Hematopoietic multipotent progenitor cell treated with erythropoietin and hydrocortisone succinate and interleukin-3 and kit ligand, for 17 days (in vitro differentiated cells): ENCODE measurements around the gene LRRC8D.
A peak's percentile ranks its signal among the peaks of the same experiment; 100 is the strongest.

Source experiments
- DNase-seq: peaks from one replicate; pipeline ENCODE4 v3.0.0-alpha.2; 2015; ENCODE audit warnings: low spot score

Gene LRRC8D

DNA sequence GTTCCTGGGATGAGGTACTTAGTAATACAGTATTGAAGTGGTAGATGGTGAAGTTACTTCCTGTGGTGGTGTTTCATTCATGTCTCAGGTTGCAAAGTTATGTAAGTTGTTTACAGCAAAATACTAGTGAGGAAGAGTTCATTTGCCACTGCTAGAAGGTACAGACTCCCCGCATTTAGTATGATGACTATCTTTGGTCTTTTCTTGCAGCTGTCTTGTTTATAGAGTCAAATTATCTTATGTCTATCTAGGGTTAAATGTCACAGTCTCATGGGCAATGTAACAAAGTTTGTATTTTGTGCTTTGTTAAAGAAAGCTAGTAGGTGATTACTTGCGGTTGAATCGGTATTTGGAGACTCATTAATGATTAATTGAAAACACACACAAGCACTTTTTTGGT lies 50.2 kb downstream of the LRRC8D start:
- no peak for DNase-seq

DNA sequence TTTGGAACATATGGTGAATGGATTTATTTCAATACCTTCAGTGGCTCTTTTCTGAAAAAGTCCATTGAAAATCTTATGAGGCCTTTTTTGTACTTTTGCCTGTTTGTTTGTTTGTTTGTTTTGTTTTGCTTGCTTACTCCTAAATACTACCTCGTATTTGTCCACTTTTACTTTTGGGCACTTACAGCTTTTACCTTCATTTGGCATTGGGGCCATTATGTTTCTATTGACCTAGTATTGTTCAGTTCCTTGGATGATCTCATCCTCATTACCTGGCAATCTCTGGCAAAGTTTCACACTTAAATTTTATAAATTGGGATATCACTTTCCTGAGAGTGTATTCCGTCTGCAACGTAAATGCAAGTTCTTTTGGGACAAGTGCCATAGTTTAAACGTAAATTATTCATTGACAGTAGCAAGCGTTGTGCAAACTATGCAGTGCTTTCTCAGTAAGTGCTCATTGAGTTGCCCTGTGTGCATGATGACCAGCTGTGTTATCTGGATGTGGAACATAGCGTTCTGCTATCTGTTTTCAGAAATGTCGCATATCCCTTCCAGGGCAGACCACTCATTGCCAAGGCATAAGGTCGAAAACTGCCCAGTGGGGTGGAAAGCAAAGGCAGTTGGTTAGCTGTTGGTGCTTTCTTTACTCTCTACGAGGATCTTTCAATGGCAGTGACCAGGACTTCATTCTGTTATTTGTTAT lies 51.1 kb downstream of the LRRC8D start:
- DNase-seq = no peak

DNA sequence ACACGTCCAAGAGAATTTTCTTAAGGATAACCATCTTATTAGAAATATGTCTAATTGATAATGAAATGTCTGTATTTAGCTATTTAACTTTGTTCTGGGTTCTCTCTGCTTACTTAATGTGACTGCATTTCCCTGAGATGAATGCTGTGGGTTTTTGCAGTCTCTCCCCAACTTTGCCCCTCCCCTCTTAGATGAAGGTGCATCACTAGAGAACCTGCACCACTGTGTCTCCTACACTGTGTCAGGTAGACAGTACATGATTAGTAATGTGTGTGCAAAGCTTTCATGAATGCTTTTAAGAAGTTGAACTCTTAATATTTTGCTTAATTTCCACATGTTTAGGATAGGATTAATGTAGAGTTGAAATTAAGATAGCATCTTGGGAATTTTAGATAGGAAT lies 51.7 kb downstream of the LRRC8D start:
- no peak for DNase-seq

DNA sequence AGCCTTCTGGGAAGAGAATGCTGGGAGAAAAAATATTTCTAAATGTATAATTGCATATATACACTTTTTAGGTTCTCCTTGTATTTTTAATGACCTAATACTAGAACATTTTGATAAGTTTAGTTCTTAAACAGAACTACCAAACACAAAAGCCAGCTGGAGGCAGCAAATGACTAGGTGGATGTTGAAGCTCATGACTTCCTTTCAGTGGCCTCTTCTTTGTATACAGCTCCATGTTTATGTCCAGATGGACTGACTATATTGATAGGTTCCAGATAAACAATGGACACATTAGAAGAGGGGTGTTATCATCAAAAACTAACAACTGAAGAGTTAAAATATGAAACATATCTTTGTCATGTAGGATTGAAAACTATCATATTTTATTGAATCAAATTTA lies 52.5 kb downstream of the LRRC8D start:
- peak; percentile 29 for DNase-seq

DNA sequence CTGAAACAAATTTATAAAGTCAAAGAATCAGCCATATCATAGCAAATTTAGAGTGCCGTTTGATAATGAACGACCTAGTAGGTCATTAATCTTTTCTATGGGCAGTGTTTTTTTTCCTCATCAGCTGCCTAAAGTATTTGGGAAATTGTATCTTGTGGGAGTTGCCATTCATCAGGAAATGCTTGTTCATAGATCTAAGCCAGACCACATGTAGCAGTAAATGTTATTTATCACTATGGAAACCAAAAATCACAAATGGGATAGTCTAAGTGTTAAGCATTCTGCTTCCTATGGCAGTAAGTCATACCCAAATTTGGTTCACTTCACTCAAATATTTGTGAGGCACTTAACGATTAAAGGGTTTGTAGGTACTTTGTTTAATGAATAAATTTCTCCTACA lies 52.9 kb downstream of the LRRC8D start:
- no peak for DNase-seq

DNA sequence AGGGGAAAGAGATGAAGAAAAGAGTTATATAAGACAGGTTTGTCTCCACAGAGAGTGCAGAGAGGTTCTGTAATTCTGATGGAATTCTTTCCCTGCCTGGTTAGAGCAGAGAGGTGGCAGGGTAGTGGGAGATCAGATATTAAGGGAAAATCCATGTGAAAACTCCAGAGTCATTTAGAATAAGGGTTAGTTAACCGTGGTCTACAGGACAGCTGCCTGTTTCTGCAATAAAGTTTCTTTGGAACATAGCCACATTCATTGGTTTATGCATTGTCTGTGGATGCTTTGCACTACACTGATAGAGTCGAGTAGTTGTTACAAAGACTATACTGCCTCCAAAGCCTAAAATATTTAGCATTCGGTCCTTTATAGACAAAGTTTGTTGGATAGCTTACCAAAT lies 55.6 kb downstream of the LRRC8D start:
- DNase-seq = no peak

DNA sequence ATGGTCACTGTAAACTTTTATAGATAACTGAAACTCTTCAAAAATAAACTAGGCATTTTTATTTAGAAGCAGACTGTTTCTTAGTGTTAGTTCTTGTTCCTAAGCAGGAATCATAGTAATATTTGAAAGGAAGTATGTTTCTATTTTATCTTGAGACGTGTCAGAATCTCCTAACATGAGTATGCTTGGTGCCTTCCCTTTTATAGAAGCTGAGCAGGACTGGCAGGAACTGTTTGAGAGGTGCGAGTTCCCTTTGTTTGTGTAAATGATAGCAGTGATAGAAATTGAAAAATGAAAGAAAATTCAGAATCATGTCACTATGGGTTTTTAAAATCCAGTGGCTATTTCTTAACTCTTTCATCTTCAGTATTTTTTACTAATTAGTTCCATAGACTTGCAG lies 56.9 kb downstream of the LRRC8D start:
- DNase-seq = no peak

DNA sequence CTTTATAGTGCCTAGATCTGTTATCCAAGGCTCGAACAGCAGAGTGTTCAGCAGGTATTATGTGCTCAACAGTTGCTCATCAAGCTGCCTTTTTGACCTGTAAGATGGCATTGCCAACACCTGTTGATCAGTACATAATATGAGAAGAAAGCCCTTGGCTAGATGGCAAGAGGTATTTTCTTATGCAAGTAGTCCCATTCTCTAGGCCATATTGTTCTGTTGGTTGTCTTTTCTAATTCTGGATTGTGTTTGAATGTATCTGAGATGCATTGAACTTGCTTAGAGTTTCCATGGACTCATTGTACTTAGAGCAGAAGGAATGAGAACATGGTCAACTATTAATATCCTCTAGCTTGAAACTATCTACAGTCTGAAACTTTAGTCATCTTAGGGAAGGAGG lies 57.4 kb downstream of the LRRC8D start:
- no peak for DNase-seq

DNA sequence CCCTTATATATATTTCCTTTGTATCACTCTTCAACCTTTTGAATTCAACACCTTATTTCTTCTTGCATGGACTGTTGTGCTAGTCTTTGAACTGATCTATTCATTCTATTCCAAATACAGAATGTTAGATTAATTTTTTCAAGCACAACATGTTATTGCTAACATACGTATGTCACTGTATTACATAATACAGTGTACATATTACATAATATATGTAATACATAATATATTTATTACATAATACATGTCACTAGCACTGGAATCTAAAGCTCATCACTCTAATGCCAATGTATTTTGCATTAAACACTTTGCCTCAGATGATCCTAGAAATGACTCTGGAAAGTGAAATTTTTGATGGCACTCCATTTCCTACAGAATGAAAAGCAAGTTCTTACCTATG lies 59.8 kb downstream of the LRRC8D start:
- no peak for DNase-seq

DNA sequence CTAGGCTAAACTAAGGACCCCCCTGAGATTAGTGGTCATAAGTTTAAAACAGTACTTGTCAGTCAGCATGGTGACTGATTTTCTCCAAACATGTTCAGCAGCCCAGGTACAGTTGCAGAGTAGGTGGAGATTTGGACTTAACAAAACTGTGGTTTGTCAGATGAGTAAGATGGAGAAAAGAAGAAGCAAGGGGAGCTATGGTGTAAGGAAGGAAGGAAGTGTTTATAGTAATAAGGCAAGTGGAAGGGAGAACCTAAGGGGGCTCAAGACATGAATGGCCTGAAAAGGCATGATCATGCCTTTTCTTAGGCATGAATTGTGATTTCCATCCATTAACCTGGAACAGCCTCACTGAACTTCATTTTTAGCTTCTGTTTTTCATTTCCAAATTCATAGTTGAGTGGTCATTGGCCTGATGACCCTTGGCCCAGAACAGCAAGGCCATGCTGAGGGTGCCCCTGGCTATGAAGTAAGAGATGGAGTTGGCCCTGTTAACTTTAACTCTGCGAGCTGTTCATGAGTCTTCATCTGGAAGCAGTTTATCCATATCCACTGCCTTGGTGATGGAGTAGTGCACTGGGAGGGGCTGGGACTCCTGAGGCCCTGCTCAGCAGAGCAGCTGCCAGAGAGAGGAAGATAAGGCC lies 60.7 kb downstream of the LRRC8D start:
- DNase-seq = no peak

DNA sequence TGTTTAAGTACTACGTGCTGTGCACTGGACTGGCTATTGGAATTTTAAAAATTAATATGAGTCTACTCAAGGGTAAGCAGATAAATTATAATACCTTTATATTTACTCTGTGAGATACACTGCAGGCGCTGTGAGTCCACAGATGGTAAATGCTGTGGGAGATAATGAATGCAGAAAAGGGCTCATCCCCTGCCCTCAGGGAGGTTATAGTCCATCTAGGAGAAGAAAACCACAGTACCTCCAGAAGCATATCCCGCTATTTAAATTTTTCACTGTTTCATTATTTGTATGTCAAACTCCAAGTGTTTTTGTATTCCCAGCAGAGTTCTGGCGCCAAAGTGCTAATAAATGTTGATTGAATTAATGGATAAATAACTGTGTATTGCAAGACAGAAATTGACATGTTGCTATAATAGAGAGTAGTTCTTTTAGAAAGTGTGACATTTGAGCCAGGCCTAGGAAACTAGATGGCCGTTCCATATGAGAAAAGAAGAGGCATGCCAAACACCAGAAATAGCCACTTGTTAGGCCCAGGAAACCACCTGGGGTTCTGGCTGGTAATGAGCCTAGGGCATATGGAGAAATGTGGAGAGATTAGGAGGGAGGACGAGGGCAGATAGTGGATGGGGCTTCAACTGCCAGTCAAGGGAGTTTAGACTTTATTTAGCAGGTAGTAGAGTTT lies 61.7 kb downstream of the LRRC8D start:
- no peak for DNase-seq

DNA sequence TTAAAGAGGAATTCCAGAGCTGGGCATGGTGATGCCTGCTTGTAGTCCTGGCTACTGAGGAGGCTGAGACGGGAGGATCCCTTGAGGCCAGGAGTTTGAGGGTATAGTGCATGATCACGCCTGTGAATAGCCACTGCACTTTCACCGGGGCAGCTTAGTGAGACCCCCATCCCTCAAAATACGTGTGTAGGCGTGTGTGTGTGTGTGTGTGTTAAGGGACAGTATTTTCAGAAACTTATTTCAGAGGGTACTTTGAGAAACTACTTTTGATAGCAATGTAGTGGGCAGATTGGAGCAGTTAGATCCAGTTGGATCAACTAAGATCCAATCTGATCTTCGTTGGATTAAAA lies 62.2 kb downstream of the LRRC8D start:
- no peak for DNase-seq

DNA sequence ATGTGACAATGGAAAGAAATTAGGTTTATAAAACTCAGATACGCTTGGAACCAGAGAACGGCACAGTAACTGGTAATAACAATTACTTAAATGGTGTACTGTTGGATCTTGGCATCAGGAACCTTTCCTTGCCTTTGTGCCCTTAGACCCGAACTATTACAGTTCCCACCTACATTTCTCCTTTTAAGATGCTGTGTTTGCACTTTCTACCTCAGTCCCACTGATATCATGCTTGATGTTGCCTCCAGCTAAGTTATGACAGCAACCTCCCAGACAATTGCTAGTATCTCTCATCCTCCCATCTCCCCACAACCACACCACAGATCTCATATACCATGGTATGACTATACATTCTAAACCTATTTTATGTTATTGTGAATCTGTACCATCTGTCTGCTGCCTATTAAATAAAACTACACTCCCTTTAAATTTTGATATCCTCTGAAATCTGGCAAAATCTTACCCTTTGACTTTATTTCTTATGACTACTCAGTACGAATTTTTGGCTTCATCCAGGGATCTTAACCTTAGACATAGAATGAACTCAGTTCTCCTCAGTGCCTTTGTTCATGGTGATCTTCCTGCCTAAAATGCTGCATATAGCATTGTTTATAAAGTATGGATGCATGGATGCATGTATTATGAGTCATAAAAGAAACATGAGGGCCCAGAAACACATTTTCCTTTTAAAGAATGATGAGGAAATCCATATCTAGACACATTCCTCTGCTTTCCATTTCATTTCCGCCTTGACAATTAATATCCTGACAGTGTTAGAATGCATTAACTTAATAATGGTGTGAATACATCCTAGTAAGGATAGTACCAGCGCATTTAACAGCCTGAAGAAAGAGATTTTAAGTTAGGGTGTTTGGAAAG lies 64.1 kb downstream of the LRRC8D start:
- DNase-seq = no peak

DNA sequence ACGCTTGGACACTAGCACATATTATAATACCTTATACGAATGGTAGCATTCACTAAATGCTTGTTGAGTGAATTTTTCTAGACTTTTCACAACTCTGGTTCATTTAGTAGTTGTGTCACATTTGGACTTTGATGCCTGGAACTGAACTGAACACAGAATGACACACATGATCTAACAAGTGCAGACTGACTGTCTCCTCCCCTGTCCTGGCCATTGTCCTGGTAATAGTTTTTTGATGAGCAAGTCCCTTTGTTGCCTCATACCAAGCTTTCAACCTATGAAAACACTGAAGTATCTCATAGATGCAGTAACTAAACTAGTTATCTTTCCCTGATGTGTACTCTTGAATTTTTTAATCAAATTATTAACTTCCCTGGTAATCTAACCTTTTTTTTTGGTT lies 66.4 kb downstream of the LRRC8D start:
- no peak for DNase-seq

DNA sequence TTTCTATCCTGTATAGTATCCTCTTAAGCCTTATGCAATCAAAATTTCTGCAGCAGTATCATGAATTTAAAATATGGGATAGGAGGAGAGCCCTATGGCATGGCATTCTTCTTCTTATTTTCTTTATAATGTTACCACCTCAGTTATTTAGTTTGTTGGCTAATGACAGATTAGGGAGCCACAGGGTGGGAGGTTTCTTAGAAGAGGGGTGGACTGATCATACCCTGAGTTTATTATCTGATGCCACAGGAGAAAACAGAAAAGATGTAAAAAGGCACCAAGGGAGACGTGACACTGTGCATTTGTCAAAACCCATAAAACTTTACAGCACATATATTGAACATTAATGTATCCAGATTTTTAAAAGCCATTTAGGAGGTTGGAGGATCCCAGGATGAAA lies 66.9 kb downstream of the LRRC8D start:
- no peak for DNase-seq

DNA sequence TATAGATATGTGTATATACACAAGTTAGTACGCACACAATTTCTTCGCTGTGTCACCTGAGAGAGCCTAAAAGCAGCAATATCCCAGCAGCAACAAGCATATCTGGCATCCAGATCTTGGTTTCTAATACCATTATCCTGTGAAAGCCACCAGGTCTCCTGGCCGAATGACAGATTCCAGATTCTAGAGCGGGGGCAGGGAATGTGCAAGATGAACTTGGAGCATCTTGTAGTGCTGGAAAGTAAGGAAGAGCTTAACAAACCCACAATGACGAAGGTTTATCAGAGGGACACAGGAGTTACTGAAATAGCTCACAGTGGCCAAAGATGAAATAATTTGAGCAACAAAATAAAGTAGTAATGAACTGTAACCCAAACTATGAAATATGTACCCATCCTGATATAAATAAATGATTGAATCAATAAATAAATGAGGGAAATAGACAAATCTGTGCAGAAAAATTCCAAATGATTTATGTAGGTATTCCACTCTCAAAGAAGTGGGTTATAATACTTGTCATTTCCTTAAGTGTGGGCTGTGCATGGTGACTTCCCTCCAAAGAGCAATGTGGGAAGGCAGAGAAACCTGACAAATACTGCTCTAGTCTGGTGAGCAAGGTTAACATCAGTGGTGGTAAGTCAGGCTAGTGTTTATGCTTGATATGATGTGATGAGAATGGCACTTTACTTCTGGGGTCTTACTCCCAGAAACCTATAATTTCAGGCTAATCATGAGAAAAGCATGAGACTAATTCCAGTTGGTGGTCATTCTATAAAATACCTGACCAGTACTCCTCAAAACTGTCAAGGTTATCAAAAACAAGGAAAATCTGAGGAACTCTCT lies 67.9 kb downstream of the LRRC8D start:
- DNase-seq = no peak

DNA sequence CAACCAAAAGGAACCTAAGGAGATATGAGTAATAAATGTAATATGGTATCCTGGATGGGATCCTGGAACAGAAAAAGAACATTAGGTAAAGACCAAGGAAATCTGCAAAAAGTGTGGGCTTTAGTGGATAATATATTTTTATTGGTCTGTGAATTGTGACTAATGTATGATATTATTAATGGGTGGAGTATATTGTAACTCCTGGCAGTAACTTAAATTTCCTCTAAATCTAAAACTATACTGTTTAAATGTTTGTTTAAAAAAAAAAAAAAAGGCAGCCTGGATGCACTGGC lies 68.4 kb downstream of the LRRC8D start:
- DNase-seq = no peak

DNA sequence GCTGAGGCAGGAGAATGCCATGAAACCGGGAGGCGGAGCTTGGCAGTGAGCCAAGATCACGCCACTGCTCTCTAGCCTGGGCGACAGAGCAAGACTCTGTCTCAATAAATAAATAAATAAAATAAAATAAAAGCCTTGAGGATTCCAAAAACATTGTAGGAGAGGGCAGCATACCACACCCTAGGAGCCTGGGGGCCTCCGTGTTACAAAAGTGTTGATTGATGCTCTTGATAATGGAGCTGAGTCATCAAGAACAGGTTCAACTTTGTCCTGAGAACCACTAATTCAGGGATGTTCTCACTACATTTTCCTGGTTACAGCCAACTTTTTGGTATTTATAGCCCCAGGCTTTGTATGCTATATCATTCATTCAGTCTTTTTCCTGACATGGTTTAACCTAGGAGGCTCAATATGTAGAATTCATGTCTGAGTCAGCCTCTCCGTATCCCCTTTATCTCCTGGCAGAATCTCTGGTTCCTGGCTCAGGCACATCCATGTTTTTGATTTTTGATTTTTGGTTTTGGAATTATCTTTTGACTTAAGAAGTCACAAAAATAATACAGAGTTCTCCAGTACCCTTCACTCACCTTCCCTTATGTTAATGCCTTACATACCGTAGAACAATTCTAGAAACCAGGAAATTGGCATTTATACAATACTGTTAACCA lies 69.4 kb downstream of the LRRC8D start:
- DNase-seq = peak; percentile 73

DNA sequence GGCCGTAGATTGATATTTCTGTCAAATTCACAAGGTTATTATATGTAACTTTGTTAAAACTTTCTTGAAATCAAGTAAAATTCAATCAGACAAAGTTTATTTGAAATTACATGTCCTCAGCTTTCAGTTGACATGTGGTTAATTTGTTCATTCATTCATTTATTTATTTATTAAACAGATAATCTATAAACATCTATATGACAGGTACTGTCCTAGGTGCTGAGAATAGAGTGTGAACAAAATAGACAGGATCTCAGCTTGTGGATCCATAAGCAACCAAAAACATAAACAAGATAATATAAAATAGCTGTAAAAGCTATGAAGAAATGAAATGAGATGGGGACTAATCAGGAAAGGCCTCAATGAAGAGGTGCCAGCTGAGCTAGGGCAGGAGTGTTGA lies 72.0 kb downstream of the LRRC8D start:
- DNase-seq = no peak

DNA sequence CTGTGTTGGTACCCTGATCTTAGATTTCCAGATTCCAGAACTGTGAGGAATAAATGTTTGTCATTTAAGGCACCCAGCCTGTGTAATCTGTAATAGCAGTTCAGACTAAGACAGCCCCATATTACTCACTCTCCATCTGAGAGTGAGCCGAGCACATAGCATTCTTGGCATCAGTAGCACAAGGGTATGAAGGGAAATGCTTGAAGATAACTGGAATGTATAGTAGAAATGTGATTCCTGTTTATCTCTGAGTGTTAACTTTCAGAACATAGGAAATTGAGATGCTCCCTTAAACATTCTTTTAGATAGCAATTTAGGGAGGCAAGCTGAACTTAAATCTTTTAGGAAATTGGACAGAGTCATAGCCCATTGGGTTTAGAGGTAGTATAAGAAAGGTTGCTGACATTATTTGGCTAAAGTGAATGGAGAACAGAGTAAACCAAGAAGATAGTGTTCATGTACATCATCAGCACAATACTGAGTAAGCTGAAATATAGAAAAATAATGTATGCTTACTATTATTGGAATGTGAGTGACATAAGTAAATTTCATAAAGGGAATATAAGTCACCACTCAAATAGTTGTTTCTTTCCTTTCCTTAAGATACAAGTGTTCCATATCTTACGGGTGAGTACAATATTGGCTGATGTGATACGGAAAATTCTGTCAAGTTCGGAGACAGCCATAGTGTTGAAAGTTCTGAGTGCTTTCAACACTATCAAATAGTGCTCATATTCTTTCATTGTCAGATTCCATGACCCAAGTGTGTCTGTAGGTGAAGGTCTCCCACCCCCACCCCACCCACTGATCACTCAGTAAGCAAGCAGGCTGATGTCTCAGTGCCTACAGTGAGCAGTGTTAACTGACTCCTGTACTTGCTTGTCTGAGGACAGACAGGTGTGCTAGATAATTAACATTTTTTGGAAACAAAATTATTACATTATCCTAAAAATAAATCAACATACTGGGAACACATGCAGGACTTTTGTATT lies 73.7 kb downstream of the LRRC8D start:
- DNase-seq = peak; percentile 65
